Neural progenitor cell (in vitro differentiated cells): ENCODE measurements around the gene FBXO40.
"Not testable (repeated sequence)": the region's sequence is repeated elsewhere in the genome, so short reads cannot be mapped to it uniquely, and the experiment has no call there.

Experiments used
- EZH2 ChIP-seq: fragments of 200-600 bp; sonication (generic); IDR thresholded peaks from 2 replicates; pipeline ENCODE4 v1.6.1; 2017; ENCODE audit warnings: antibody characterized with exemption, mild to moderate bottlenecking, moderate library complexity
- EZH2phosphoT487 ChIP-seq: fragments of 200-600 bp; sonication (generic); IDR thresholded peaks from 2 replicates; pipeline ENCODE4 v1.6.1; 2017; ENCODE audit warnings: antibody characterized with exemption
- TF ChIP-seq, protein P1 (sequence below): fragments of 200-600 bp; sonication (generic); IDR thresholded peaks from 2 replicates; pipeline ENCODE4 v1.5.1; 2017; ENCODE audit warnings: antibody characterized with exemption, mild to moderate bottlenecking

- not testable (repeated sequence) for TF ChIP-seq EZH2phosphoT487, EZH2
- TF ChIP-seq, protein P1, sequence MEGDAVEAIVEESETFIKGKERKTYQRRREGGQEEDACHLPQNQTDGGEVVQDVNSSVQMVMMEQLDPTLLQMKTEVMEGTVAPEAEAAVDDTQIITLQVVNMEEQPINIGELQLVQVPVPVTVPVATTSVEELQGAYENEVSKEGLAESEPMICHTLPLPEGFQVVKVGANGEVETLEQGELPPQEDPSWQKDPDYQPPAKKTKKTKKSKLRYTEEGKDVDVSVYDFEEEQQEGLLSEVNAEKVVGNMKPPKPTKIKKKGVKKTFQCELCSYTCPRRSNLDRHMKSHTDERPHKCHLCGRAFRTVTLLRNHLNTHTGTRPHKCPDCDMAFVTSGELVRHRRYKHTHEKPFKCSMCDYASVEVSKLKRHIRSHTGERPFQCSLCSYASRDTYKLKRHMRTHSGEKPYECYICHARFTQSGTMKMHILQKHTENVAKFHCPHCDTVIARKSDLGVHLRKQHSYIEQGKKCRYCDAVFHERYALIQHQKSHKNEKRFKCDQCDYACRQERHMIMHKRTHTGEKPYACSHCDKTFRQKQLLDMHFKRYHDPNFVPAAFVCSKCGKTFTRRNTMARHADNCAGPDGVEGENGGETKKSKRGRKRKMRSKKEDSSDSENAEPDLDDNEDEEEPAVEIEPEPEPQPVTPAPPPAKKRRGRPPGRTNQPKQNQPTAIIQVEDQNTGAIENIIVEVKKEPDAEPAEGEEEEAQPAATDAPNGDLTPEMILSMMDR, result not testable (repeated sequence)
Measured at GRCh38 chr3:121593806-121594205, 627 bp downstream of the FBXO40 start.
